ENCODE data around the gene FHIP1A. TPM values are rescaled to one million over a fixed set of nuclear protein-coding genes. Genes with fewer than 3 reads are reported as not detected.

The FHIP1A gene
- total RNA-seq, 3 donors from 2014 or later: 21.6 to 53.1 (median 29.1) TPM

DNA sequence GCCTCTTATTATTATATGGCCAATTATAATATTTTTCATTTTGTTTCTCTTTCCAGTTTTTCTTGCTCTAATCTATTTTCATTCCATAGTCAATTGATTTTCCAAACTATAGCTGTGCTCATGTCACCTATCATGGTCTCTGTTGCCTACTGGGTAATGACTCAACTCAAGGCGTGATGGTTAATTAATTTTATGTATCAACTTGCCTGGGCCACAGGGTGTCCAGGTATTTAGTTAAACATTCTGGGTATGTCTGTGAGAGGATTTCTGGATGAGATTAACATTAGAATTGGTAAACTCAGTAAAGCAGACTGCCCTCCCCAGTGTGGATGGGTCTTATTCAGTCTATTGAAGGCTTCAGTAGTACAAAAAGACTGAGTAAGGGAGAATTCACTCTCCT, 9.9 kb downstream of the FHIP1A start:
- intact Hi-C loops (cut with DNase I, micrococcal nuclease): no loop called here
- no peak overlapping the region for H3K4me3 ChIP-seq
- DNase-seq (no peak), ATAC-seq (no peak)
- TF ChIP-seq, protein P1, sequence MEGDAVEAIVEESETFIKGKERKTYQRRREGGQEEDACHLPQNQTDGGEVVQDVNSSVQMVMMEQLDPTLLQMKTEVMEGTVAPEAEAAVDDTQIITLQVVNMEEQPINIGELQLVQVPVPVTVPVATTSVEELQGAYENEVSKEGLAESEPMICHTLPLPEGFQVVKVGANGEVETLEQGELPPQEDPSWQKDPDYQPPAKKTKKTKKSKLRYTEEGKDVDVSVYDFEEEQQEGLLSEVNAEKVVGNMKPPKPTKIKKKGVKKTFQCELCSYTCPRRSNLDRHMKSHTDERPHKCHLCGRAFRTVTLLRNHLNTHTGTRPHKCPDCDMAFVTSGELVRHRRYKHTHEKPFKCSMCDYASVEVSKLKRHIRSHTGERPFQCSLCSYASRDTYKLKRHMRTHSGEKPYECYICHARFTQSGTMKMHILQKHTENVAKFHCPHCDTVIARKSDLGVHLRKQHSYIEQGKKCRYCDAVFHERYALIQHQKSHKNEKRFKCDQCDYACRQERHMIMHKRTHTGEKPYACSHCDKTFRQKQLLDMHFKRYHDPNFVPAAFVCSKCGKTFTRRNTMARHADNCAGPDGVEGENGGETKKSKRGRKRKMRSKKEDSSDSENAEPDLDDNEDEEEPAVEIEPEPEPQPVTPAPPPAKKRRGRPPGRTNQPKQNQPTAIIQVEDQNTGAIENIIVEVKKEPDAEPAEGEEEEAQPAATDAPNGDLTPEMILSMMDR (IDR thresholded peaks at IDR 0.05): no peak
- H3K4me1 ChIP-seq (ENCODE audit: low read depth): peaks cover 8% of the 10 kb centered on the region
- no peaks in the 10 kb centered on the region for H3K9me3 ChIP-seq
- no peaks in the 10 kb centered on the region for H3K36me3 ChIP-seq (ENCODE audit: low read depth)

DNA sequence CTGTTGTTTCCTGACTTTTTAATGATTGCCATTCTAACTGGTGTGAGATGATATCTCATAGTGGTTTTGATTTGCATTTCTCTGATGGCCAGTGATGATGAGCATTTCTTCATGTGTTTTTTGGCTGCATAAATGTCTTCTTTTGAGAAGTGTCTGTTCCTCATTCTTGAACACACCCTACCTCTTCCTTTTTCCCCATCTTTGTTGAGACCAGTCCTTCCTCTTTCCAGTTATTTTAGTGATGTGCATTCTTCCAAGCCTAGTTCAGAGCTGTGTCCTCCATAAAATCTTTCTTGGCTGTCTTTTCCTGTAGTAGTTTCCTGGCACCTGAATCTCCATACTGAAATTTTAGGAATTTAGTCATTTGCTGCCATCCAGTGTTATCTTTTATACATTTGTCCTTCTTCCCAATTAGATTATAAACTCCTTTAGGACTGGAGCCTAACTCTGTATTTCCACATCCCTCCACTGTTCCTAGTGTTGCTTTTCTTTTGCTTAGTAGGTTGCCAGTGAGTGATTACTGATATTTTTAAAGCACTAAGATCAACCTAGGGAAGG, 11.4 kb downstream of the FHIP1A start:
- intact Hi-C loops (cut with DNase I, micrococcal nuclease): no loop called here
- no peak for DNase-seq
- no peak overlapping the region for H3K4me3 ChIP-seq
- no peaks in the 10 kb centered on the region for H3K9me3 ChIP-seq
- no peaks in the 10 kb centered on the region for H3K36me3 ChIP-seq (ENCODE audit: low read depth)
- TF ChIP-seq, protein P1 (IDR thresholded peaks at IDR 0.05): no peak
- ATAC-seq: no peak
- peaks cover 8% of the 10 kb centered on the region for H3K4me1 ChIP-seq (ENCODE audit: low read depth)

DNA sequence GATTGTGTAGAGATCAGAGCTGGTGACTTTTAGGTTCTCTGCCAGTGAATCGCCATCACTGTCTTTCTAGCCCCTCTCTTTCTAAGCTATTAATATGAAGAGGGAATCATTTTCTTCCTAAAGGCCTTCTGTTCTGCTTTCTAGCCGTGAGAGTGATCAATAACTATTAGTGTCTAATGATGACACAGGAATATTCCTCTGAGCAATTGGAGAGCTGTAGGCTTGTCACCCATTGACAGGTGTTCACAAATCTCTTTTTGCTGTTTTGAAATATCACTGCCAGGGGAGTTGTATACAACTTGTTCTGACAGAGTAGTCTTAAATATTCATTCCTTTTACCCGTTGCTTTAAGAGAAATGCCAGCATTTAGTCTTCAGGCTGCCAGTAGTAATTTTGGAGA, 13.9 kb downstream of the FHIP1A start:
- TF ChIP-seq, protein P1 (IDR thresholded peaks at IDR 0.05): no peak
- no peak for ATAC-seq
- peaks cover 15% of the 10 kb centered on the region for H3K4me1 ChIP-seq (ENCODE audit: low read depth)
- intact Hi-C loops (cut with DNase I, micrococcal nuclease): no loop called here
- H3K9me3 ChIP-seq: no peaks in the 10 kb centered on the region
- no peak for DNase-seq
- no peaks in the 10 kb centered on the region for H3K36me3 ChIP-seq (ENCODE audit: low read depth)
- H3K4me3 ChIP-seq: no peak overlapping the region

- no peaks in the 10 kb centered on the region for H3K36me3 ChIP-seq (ENCODE audit: low read depth)
- peaks cover 10% of the 10 kb centered on the region for H3K4me1 ChIP-seq (ENCODE audit: low read depth)
- intact Hi-C loops (cut with DNase I, micrococcal nuclease): no loop called here
- H3K4me3 ChIP-seq: no peak overlapping the region
- TF ChIP-seq, protein P1 (IDR thresholded peaks at IDR 0.05): no peak
- ATAC-seq: peak; percentile 95
- no peaks in the 10 kb centered on the region for H3K9me3 ChIP-seq
- peak in 1 of 3 donors; percentile 39 for DNase-seq
These were observed 17.5 kb downstream of the FHIP1A start for GRCh38 chr4:151426513-151426912.

DNA sequence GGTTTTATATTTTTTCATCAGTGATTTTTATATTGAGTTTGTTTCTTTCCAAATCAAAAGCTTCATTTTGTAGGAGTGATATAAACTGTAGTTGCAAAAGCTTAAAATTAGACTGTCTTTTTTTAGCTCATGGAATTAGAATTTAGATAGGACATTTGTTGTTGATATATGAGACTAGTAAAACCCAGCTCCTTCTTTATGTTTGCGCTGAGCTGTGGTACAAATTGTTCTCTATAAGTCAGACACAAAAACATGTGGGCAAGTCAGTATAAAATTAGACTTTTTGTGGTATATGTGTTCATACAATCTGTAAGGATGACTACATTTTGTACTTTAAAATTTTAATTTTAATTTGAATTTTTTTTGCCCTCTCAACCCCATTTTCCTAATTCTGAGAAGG, 18.3 kb downstream of the FHIP1A start:
- intact Hi-C loops (cut with DNase I, micrococcal nuclease): no loop called here
- H3K9me3 ChIP-seq: no peaks in the 10 kb centered on the region
- peaks cover 10% of the 10 kb centered on the region for H3K4me1 ChIP-seq (ENCODE audit: low read depth)
- H3K36me3 ChIP-seq (ENCODE audit: low read depth): no peaks in the 10 kb centered on the region
- no peak overlapping the region for H3K4me3 ChIP-seq
- TF ChIP-seq, protein P1 (IDR thresholded peaks at IDR 0.05): no peak
- DNase-seq: no peak
- no peak for ATAC-seq

DNA sequence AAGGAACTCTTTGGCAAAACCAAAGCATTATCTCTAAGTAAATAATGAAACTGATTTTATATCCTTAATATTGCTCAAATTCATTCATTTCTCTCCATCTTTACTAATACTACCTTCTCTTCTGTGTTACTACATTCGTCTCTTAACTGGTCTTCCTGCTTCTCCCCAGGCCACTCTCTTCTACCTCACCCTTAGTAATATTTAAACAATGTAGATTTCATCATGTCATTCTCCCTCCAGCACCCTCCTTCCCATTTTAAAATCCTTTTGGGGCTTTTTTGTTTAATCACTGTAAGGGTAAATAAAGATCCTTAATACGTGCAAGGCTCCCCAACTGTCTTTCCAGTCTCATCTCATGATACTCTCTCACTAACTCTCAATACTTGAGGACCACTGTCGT, 19.4 kb downstream of the FHIP1A start:
- DNase-seq: no peak
- Histone ChIP-seq H3K4me3 (no peak overlapping the region), H3K9me3 (no peaks in the 10 kb centered on the region), H3K36me3 (ENCODE audit: low read depth) (no peaks in the 10 kb centered on the region), H3K4me1 (ENCODE audit: low read depth) (peaks cover 10% of the 10 kb centered on the region)
- TF ChIP-seq, protein P1 (IDR thresholded peaks at IDR 0.05): no peak
- no peak for ATAC-seq
- intact Hi-C loops (cut with DNase I, micrococcal nuclease): no loop called here

All from mucosa of descending colon (tissue), 3 donors.